Ovary (tissue), 3 donors: ENCODE data around the gene CAMTA1.

Experiments used
- CTCF ChIP-seq, 3 donors: fragments of 450-650 bp in 2 of 3; fragments of 200-600 bp in 1 of 3; IDR thresholded peaks; one replicate each; pipeline versions ENCODE4 v1.5.1 to v1.8.0; 2016 to 2022; ENCODE audit warnings: antibody characterized with exemption in 3 of 3, mild to moderate bottlenecking in 1 of 3
- POLR2A ChIP-seq: fragments of 450-650 bp; IDR thresholded peaks from one replicate; pipeline ENCODE4 v1.6.1; 2017; ENCODE audit warnings: antibody characterized with exemption, mild to moderate bottlenecking, moderate library complexity
- donor health status: DM: no; HTN: no; CAD: no.

GRCh38 chr1:7596126-7596965, 811.1 kb downstream of the CAMTA1 start:
- TF ChIP-seq POLR2A (no peak), CTCF (IDR thresholded peaks at IDR 0.05) (no peak)
